NCI-H1092 (cell line): ENCODE data around the gene OR52N5.

Experiments
- DNase-seq: peaks from one replicate; lab custom pipeline; 2025; lab: John Stamatoyannopoulos, UW

The OR52N5 gene

DNA sequence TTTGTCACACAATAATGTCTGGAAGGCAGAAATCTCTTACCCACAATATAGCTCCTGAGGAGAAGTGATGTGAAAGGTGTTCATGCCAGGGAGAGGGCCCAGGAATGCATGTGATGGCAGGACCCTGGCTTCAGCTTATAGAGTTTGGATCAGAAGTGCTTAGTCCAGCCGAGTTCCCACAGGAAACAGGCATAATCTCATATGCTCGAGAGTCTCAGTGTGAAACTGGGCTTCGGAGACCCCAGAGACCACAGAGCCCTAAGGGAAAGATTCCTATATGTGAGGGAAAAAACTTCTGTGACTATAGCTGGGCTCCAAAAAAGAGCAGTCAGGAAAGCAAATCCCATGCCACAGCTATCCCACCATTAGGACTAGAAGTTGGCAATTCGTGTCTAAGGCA, at the start of gene OR52N5:
Gene OR52N5 (minus strand): TSS at position 101 of the 400 bp plus-strand sequence. CDS start 4,721 bp downstream, outside the sequence.
- no peak for DNase-seq

DNA sequence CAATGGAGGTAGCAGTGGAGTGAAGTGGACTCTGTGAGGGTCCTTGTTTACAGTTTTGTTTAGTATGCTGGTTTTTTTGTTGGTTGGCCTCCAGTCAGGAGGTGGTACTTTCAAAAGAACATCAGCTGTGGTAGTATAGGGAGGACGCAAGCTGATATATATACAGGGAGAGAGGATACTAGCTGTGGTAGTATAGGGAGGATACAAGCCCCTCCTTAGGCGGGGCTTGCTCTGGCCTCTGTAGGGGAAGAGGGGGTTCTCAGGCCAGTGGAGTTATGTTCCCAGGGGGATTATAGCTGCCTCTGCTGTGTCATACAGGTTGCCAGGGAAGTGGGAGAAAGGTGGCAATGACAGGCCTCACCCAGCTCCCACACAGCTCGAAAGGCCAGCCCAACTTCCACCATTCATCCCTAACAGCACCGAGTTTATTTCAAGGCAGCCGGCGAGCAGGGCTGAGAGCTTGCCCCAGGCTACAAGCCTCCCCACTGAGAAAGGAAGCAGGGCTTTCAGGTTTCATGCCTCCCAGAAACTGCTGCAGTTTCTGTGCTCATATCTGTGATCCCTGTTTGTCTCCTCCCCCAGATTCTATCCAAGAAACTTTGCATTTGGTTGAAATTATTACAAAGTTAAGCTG, 48.2 kb upstream of the OR52N5 start:
- DNase-seq = no peak

DNA sequence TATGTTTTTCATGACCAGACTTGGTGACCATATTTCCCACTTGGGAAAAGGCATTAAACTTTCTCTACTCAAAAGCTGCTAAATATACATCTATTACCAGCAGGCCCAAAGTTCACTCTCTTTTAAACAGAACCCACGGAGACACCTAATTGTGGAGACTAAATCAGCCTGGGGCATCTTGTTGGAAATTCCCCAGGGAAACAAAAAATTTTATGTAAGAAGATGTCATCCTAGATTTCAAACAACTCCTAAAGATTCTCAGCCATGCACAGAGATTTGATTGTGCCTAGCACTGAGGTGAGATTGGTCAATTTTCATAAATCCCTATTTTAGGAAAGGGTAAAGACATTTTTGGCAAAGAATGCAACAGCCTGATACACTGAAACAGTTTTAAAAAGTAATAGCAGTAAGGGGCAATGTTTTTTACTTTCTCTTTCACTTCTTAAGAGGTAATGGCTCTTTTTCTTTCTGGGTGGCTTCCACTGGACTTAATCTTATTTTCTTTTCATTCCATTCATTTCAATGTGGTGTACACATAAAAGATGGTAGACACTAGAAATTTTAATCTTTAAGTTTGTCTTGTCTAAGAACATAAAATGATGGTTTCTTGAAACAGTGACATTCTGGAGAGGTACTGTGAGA, 35.2 kb upstream of the OR52N5 start:
- no peak for DNase-seq

DNA sequence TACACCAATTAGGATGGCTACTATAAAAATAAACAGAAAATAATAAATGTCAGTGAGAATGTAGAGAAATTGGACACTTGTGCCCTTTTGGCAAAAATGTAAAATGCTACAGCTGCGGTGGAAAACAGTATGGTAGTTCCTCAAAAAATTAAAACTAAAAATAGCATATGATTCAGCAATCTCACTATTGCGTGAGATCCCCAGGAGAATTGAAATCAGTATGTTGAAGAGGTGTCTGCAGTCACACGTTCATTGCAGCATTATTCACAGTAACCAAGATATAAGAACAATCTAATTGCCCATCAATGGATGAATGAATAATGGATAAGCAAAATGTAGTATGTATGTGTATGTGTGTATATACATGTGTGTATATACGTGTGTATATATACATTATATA, 32.4 kb upstream of the OR52N5 start:
- no peak for DNase-seq

DNA sequence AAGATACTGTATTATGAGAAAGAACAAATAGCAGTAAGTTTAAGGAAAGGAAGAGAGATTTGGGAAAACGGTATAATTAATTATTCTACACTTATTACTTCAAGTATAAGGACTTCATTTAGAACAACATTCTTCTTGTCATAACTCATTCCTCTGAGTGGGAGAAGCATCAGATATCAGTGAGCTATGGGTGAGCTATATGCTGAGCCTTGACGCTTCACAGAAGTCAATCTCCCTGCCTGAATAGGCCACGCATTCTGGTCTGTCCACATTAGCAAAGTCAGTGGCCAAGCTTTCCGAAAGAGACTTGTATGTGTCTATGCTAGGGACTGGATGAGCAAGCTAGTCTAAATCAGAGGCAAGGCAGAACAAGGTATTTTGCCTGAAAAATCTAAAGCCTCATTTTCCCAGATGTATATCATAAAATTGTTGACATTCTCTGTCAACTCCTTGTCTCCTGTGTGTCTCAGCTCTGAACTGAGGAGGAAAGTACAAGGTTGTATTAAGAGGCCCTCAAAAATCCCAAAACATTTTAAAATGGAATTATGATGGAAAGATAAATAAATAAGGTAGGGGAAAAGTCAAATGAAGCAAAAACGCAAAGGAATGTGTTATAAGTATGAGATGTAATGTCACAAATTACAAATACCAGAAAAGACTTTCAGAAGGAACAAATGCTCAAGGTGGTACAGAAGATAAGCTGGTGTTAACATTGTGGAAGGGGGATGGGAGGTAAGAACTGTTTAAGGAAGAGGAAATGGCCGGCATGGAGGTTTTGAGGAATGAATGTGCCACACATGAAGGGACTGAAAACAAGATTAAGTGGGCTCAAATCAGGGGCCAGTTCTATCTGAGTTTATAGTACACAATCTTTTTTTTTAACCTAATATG, 27.0 kb upstream of the OR52N5 start:
- no peak for DNase-seq

DNA sequence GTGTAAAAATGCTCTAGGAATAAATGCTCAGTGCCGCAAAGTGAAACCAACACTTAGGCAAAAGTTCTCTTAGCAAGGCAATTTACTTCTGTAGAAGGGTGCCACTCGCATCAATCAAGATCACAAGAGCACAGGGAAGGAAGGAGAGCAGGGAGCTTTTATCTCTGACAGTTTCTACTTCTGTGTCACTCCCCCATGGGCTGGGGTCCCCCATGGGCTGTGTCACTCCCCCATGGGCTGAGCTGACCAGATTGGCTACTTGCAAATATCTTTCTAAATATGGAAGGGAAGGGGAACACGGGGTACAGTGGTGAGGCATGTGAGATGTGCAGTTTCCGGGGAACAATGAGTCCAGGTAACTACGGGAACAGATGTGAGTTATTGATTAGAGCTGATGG, 26.0 kb upstream of the OR52N5 start:
- no peak for DNase-seq

DNA sequence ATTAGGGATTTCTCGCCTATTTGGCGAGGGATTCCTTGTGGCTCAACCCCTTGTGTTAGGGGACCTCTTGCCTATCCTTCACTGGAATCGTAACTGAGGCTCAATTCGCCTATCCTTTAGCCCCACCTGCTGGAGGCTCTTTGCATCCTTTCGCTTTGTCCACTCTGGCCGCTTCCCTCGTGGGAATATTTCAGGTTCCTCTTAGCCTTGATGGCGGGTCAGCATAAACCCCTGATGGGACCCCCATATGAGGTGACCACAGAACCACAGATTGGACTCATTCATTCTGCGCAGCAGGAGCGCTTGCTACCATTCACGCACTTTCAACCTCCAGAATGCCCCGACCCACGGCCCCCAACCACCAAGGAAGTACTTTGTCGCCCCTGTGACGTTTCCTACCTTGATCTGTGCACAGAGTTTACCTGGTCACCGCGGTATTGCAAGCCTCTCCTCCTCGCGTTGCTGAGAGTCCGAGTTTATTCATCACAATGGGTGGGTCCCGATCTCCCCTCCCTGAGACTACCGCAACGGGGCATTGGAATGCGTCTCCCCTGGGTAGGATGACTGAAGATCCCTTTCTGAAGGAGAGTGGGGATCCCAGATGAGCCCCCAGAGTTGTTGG, 25.5 kb upstream of the OR52N5 start, which contains the start of gene OR52N2:
Gene OR52N2 (plus strand): TSS at position 425 of the 622 bp plus-strand sequence. CDS start 11,412 bp downstream, outside the sequence.
- peak; percentile 49 for DNase-seq

DNA sequence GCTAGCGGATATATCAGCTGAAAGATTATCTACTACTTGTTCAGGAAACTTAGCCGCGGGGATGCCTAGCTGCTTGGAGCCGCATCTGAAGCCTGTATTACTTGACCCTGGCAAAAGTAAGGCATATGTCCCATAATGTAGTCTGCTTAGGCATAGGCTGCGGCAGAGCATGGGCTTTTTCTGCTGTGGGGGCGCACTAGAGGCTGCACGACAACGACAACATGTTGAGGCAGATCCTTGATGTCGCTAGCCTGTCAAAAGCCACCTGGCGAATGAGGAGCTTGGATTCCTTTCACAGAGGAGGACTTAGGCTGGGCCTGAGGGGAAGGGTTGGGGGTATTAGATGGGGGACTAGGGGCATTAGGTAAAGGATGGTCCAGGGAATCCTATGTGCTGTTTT, 24.4 kb upstream of the OR52N5 start:
- DNase-seq = no peak

DNA sequence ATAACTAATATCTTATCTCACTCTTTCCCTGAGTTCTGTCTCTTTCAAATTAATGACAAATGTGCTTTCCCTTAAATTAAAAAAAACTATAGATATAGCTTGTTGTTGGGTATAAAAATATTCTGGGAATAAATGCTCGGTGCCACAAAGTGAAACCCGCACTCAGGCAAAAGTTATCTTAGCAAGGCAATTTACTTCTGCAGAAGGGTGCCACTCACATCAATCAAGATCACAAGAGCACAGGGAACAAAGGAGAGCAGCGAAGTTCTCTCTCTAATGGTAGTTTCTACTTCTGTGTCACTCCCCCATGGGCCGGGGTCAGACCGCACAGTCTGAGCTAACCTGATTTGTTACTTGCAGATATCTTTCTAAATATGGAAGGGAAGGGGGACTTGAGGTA, 20.8 kb upstream of the OR52N5 start:
- DNase-seq = no peak

DNA sequence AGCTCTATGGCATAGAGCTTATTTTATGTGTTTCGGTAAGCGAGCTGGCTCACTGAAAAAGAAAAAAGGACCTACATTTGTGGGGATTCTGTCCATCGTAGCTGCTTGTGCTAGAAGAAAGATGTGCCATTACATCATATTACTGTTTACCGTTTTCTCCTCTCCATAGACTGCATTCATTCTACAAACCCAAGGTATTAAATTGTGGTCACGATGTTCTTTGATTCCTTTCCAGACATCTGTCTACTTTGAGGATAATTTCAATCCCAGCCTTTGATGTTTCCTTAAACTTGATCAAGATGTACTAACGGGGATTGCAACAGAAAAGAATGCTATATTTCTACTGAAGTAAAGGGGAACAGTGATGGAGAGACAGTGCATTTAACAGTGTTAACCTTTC, 13.4 kb upstream of the OR52N5 start:
- DNase-seq = no peak

DNA sequence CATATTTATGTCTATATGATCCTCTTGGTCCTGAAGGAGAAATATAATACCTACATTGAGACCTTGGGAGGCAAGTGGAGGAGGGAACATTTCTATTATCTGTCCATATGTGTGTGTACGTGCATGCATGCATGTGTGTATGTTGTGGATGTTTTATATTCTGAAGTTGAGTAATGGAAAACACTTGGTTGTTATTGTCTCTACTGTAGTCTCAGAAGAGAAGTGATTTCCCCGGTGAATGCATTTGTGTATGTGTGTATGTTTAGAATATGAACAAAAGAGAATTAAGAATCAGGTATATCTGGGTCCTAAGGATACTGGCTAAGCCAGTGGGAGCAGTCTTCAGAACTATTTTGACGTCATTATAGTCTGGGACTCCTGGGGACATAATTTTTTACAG, 8.0 kb upstream of the OR52N5 start, which contains the start of gene OR52N1:
Gene OR52N1 (minus strand): TSS at position 101 of the 400 bp plus-strand sequence. CDS start 2,449 bp downstream, outside the sequence.
- no peak for DNase-seq

DNA sequence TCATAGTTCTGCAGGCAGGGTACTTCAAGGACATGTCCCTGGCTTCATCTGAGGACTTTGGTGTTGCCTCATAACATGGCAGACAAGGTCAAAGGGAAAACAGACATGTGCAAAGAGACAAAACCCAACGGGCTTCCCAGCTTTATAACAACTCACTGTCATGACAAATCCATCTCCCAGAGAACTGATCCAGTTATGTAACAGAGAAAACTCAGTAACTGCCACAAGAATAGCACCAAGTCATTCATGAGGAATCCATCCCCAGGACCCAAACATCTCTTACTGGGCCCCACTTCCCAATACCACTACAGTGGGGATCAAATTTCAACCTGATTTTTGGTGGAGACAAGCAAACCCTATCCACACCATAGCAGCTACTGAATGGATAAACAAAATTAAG, 16.1 kb downstream of the OR52N5 start:
- DNase-seq = no peak

DNA sequence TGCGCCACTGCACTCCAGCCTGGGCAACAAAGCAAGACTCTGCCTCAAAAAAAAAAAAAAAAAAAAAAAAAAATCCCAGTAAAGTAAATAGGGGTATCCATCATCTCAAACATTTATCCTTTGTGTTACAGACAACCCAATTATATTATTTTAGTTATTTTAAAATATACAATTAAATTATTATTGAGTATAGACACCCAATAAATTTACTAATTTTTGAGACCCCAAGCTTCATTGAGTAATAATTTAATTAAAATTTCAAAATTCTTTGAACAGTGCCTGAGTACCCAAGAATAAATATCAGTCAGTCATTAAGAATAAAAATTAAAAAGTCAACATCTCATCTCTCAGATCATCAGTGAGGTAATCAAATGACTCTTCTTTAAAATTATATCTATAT, 29.2 kb downstream of the OR52N5 start, which contains the start of gene OR52N4:
Gene OR52N4 (plus strand): TSS at position 301 of the 400 bp plus-strand sequence. CDS start 498 bp downstream, outside the sequence.
- no peak for DNase-seq

DNA sequence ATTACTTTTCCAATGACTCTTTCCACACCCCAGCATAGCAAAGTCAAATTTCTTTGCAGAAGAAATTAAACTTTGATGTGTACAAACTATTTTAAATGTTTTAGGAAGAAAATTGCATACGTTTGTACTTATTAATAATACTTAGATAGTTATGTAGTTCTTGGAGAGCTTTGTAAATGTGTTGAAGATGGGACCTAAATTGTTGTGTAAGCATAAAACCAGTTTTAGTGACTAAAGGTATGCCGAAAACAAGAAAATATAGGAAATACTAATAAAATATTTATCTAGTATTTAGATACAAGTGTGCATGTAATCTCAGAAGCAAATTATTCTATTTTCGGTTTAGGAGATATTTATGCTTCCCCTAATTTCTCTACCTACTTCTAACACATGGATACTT, 33.3 kb downstream of the OR52N5 start:
- no peak for DNase-seq

DNA sequence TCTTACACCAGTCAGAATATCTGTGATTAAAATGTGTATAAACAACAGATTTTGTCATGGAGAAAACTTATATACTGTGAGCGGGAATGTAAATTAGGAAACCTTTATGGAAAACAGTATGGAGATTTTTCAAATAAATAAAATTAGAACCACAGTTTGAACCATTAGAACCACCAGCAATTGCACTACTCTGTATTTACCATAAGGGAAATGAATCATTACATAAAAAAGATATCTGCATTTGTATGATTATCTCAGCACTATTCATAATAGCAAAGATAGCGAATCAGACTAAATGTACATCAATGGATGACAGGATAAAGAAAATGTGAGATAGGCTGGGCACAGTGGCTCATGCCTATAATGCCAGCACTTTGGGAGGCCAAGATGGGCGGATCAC, 36.5 kb downstream of the OR52N5 start:
- no peak for DNase-seq

DNA sequence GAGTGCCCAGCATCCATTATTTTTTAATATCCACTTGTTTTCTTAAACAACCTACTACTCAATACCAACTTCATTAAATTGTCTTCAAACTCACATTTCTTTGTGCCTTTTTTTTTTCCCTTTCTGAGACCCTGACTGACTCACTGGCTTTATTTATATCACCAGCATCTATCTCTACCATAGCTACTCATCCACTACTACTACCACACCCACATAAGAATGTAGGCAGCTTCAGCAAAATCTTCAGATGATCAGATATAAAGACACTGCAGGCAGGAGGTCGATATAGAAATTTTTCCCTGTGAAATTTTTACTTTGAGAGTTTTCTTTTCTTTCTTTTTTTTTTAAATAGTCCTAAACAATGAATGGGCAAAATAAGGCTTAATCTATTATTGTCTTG, 44.7 kb downstream of the OR52N5 start:
- DNase-seq = no peak

DNA sequence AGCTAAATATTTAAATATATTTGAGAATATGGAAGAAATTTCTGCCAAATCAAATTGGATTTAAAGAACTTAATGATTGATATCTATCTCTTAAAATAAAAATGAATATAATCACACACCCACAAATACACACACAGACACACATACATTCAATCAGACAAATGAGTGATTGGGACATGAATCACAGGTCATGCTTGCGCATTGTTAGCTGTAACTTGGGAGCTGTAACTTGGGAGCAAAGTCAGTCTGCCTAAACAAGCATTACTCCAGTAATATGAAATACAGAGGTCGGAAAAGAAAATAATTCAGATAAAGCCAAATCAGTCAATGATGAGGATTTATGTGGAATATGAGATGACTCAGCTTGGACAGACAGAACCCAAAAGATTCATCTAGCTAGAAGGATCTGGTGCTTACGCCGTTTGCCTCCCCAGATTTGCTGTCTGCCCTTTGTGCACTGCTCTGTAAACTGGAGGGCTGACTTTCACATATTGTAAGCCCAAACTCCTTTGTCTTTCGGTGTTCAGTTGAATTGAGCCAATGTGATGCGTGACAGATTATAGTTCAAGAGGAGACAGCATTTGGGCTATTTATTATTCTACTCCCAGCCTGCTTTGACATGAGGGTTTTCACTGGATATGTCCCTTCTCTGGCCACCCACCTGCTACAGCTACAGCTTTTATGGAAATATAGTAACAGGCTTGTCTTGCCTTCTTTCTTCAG, 45.3 kb downstream of the OR52N5 start:
- no peak for DNase-seq

DNA sequence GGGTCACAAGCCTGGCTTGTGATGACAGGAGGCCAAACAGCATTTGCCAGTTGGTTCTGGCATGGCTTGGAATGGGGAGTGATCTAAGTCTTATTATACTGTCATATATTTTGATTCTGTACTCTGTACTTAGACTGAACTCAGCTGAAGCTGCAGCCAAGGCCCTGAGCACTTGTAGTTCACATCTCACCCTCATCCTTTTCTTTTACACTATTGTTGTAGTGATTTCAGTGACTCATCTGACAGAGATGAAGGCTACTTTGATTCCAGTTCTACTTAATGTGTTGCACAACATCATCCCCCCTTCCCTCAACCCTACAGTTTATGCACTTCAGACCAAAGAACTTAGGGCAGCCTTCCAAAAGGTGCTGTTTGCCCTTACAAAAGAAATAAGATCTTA, 46.1 kb downstream of the OR52N5 start:
- DNase-seq = no peak

DNA sequence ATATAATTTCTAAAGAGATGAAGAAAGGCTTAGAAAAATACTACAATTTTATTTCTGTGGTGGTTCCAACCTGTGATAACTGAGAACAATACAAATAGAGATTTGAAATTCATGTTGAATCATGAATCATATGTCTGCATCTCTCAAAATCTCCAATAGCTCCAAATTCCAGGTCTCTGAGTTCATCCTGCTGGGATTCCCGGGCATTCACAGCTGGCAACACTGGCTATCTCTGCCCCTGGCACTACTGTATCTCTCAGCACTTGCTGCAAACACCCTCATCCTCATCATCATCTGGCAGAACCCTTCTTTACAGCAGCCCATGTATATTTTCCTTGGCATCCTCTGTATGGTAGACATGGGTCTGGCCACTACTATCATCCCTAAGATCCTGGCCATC, 46.8 kb downstream of the OR52N5 start, which contains the start of gene OR56B1:
Gene OR56B1 (plus strand): TSS at position 53 of the 400 bp plus-strand sequence. CDS start 69 bp downstream, at position 122.
- DNase-seq = no peak

DNA sequence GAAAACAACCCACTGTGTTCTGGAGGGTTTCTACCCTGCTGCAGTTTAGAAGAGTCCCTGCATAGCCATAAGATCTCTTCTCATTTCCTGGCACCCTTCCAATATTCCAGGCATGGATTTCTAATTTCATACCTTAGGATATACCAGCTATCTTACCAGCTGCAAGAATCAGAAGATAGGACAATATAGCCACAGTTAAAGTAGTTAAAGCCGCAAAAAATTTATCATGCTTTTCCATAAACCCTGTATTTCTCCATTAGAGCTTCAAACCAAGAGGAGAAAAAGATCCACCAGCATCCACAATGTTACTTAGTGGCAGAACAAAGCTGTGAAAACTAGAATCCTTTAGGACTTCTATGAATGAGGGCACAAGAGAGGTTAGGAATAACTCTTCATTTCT, 55.5 kb downstream of the OR52N5 start:
- no peak for DNase-seq

DNA sequence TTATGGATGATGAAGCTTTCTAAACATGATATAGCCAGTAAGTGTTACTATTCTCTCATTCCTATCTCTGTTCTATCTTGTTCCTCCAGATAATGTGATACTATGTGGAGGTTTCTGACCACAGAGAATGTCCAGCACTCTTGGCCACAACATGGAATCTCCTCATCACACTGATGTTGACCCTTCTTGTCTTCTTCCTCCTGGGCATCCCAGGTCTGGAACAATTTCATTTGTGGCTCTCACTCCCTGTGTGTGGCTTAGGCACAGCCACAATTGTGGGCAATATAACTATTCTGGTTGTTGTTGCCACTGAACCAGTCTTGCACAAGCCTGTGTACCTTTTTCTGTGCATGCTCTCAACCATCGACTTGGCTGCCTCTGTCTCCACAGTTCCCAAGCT, 56.8 kb downstream of the OR52N5 start:
- DNase-seq = no peak
